Measurements from ENCODE around the gene ITGAE.

DNA sequence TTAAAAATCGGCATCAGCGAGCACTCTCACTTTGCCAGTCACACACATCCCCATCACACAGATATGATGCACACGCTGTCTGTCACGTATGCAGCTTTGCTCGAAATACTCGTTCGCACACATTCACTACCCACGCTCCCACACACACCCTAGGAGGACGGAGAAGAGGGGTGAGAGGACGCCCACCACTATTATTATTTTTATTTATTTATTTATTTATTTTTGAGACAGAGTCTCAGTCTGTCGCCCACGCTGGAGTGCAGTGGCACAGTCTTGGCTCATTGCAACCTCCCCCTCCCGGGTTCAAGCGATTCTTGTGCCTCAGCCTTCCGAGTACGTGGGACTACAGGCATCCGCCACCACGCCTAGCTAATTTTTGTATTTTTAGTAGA is 46.9 kb downstream of the ITGAE start:
- no peak for TF ChIP-seq ZNF565 (CRISPR knock-in tag; conservative IDR thresholded peaks at IDR 0.05; ENCODE audit: low read depth)
- TF ChIP-seq RARB (CRISPR knock-in tag; IDR thresholded peaks at IDR 0.05), result no peak
